Suprapubic skin (tissue), 3 donors: ENCODE data around the gene LALBA.

ENCODE experiments used
- CTCF ChIP-seq, 2 donors: fragments of 200-600 bp in 1 of 2; fragments of 450-650 bp in 1 of 2; sonication (generic) in 1 of 2; IDR thresholded peaks; one replicate each; pipeline ENCODE4 v1.5.1; 2016 to 2019; ENCODE audit warnings: antibody characterized with exemption in 2 of 2, mild to moderate bottlenecking in 1 of 2, moderate library complexity in 1 of 2
- EP300 ChIP-seq: sonication (generic); formaldehyde crosslinking; IDR thresholded peaks from one replicate; pipeline ENCODE4 v1.6.1; 2017; ENCODE audit warnings: antibody characterized with exemption
- POLR2A ChIP-seq, 2 donors: fragments of 450-650 bp; IDR thresholded peaks; one replicate each; pipeline ENCODE4 v1.6.1; 2017; ENCODE audit warnings: antibody characterized with exemption in 2 of 2, mild to moderate bottlenecking in 2 of 2, moderate library complexity in 2 of 2

DNA sequence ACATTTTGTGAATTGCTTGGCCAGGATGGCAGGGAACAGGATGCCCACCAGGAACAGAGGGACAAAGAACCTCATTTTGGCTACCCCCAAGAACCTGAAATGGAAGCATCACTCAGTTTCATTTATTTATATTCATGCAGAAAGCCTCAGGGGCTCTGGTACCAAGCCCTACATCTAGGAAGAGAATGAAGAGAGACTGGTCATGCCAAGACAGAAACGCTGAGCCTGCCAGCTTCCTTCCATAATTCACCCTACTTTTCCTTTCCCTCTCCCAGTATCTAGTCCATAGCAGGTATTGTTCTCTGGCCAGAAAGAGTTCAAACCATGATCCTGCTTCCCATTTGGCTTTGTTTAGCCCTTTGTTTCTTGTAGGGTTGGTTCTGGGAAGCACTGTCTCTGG lies at the start of gene LALBA:
- TF ChIP-seq POLR2A (IDR thresholded peaks at IDR 0.05) (no peak), CTCF (IDR thresholded peaks at IDR 0.05) (no peak), EP300 (no peak)
